Epithelial cell of umbilical artery (primary cell): ENCODE data around the gene FBXO24. TPM values are rescaled to one million over a fixed set of nuclear protein-coding genes. Genes with fewer than 3 reads are reported as not detected.

ENCODE experiments used
- total RNA-seq: library from RNA; depleted of rRNA; stranded (reverse); fragments of >200 nt; gene quantifications from 2 replicates; pipeline ENCODE4 v1.2.3, GENCODE V29; 2014

Gene FBXO24, protein sequence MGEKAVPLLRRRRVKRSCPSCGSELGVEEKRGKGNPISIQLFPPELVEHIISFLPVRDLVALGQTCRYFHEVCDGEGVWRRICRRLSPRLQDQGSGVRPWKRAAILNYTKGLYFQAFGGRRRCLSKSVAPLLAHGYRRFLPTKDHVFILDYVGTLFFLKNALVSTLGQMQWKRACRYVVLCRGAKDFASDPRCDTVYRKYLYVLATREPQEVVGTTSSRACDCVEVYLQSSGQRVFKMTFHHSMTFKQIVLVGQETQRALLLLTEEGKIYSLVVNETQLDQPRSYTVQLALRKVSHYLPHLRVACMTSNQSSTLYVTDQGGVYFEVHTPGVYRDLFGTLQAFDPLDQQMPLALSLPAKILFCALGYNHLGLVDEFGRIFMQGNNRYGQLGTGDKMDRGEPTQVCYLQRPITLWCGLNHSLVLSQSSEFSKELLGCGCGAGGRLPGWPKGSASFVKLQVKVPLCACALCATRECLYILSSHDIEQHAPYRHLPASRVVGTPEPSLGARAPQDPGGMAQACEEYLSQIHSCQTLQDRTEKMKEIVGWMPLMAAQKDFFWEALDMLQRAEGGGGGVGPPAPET
- under 0.01 and 0.15 TPM in 2 replicates for total RNA-seq

DNA sequence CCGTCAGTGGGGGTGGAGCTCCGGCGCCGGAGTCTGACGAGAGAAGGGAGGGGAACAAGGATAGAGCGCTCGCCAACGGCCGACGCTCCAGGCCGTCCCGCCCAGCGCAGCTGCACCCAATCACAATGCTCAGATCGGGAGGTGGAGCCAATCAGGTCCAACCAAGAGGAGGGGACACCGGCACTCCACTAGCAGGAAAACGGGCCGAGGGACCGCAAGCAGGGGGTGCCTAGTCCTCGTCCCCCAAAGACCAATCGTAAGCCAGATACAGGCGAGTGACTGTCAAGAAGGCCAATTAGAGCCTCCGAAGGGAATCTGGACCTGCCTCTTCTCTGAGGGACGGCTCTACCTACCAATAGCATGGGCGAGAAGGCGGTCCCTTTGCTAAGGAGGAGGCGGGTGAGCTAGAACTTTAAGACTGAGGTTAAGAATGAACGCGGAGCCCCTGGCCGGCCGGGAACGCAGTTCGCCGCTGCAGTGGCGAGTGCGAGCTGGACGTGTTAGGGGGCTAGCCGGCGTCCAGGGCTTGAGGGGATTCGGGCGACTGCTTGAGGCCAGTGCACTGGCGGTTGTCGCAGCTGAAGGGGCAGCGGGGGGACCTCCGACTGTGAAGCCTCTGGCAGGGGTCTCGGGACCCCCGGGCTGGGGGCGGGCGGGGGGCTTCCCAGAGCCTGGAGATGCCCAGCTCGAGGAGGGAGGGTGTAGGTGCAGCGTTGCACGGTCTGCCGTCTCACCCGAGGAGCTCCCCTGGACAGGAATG is at the start of gene FBXO24:
Gene FBXO24 (plus strand): TSS at position 63 of the 760 bp plus-strand sequence. CDS start 298 bp downstream, at position 361.

GRCh38 chr7:100538654-100539435 is 47.3 kb upstream of the FBXO24 start, which contains the start of gene AGFG2:
AGFG2 (plus strand) TSS chr7:100539203; CDS start chr7:100539347, 144 bp downstream.

DNA sequence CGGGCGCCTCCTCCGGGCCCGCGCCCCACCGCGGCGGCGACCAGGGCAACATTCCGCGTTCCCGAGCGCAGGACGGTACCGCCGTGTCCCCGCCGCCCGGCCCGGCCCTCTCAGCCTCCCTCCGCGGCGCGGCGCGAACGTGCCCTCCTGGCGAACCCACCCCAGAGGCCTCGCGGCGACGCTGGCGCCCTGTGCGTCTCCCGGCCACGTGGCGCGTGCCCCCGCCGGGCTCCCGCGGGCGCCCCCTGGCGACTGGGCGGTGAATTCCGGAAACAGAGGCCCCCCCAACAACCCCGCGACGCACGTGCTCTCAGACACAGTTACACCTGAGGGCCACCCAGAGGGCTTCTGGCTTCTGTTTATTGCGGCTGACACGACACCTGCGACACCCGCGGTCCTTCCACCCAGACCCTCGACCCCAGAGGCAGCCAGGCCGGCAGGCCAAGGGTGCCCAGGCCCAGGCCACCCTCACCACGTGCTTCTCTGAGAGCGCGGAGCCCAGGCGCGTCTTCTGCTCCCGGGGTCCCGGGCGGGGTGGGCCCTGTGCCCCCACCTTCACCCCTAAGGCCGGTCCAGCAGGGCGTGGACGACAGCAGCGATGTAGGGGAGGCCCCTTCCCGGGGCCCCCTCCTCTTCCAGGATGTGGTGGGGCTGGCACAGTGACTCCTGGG is 12.3 kb upstream of the FBXO24 start, which contains the start of gene SAP25:
Gene SAP25 (minus strand): TSS at position 210 of the 671 bp plus-strand sequence. CDS start 158 bp downstream, at position 52.

GRCh38 chr7:100585511-100586265 is 440 bp upstream of the FBXO24 start, which contains the start of gene LRCH4:
LRCH4 (minus strand) TSS chr7:100586129; CDS start chr7:100586100, 29 bp downstream.

GRCh38 chr7:100611983-100612729 is 26.0 kb downstream of the FBXO24 start, which contains the start of gene MOSPD3:
MOSPD3 (plus strand) TSS chr7:100612540; CDS start chr7:100612792, 252 bp downstream.

DNA sequence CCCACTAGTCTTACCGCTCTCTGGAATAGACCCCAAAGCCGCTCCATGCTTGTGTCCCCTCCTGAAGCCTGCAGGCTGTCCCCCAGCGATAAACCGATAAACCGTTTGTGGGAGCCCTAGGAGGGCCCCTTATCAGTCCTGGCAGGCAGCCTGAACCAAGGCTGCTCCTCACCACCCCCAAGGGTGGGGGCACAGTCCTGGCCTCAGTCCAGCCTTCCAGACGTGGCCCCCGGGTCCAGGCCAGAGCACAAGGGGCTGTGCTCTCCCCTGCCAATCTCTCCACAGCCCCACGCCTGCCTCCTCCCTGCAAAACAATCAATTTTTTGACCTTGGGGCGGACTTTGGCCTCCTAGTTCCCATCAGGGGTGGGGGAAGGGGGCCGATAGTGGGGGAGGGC is 55.3 kb downstream of the FBXO24 start, which contains the start of gene TFR2:
Gene TFR2 (minus strand): TSS at position 90 of the 397 bp plus-strand sequence. CDS start 43 bp downstream, at position 47.

Other genes with a start within 250 kb of the FBXO24 start
- 3.9 and 6.4 TPM in 2 replicates for gene PILRB, start 228.2 kb upstream of the FBXO24 start, total RNA-seq
- not detected in 2 replicates for gene PILRA, start 212.8 kb upstream of the FBXO24 start, total RNA-seq
- gene ZCWPW1, start 157.6 kb upstream of the FBXO24 start, total RNA-seq, result 0.32 and 0.76 TPM in 2 replicates
- 26.6 and 32.1 TPM in 2 replicates for gene MEPCE, start 156.5 kb upstream of the FBXO24 start, total RNA-seq
- gene PPP1R35, start 149.8 kb upstream of the FBXO24 start, total RNA-seq, result 23.4 and 33.0 TPM in 2 replicates
- 0.30 and 0.32 TPM in 2 replicates for gene SPACDR, start 122.1 kb upstream of the FBXO24 start, total RNA-seq
- gene TSC22D4, start 107.1 kb upstream of the FBXO24 start, total RNA-seq, result 17.3 and 17.5 TPM in 2 replicates
- 0.65 and 2.6 TPM in 2 replicates for gene NYAP1, start 102.4 kb upstream of the FBXO24 start, total RNA-seq
- 6.2 and 11.7 TPM in 2 replicates for gene AGFG2, start 47.1 kb upstream of the FBXO24 start, total RNA-seq
- gene SAP25, start 12.4 kb upstream of the FBXO24 start, total RNA-seq, result not detected in 2 replicates
- 9.3 and 13.3 TPM in 2 replicates for gene LRCH4, start 199 bp upstream of the FBXO24 start, total RNA-seq
- gene PCOLCE, start 16.0 kb downstream of the FBXO24 start, total RNA-seq, result 0.32 and 0.61 TPM in 2 replicates
- 2.3 and 4.7 TPM in 2 replicates for gene MOSPD3, start 26.2 kb downstream of the FBXO24 start, total RNA-seq
- gene TFR2, start 55.2 kb downstream of the FBXO24 start, total RNA-seq, result 0.46 TPM in 1 of 2 replicates, not detected in the other
- not detected in 2 replicates for gene ACTL6B, start 70.1 kb downstream of the FBXO24 start, total RNA-seq
- gene GNB2, start 87.4 kb downstream of the FBXO24 start, total RNA-seq, result 72.9 and 88.0 TPM in 2 replicates
- 9.1 and 13.8 TPM in 2 replicates for gene GIGYF1, start 107.9 kb downstream of the FBXO24 start, total RNA-seq
- 43.6 and 67.2 TPM in 2 replicates for gene POP7, start 119.8 kb downstream of the FBXO24 start, total RNA-seq
- not detected in 2 replicates for gene EPO, start 134.1 kb downstream of the FBXO24 start, total RNA-seq
- gene ZAN, start 147.3 kb downstream of the FBXO24 start, total RNA-seq, result not detected in 2 replicates
- 90.3 and 102 TPM in 2 replicates for gene EPHB4, start 241.2 kb downstream of the FBXO24 start, total RNA-seq